NB4 (cell line): ENCODE measurements around the gene AGBL4.

Experiments
- DNase-seq: peaks from one replicate; pipeline ENCODE4 v3.0.0; 2010; ENCODE audit warnings: low read depth
- H3K4me3 ChIP-seq: one replicate; pipeline ENCODE4 v1.5.1; 2011; ENCODE audit warnings: mild to moderate bottlenecking, low read depth, low read length, moderate library complexity
- CTCF ChIP-seq: IDR thresholded peaks from one replicate; pipeline ENCODE4 v1.5.1; 2012; ENCODE audit warnings: low read depth, low read length
- MAX ChIP-seq: IDR thresholded peaks from 2 replicates; pipeline ENCODE4 v1.6.1; 2011; ENCODE audit warnings: low read depth, low read length
- MYC ChIP-seq: IDR thresholded peaks from 2 replicates; pipeline ENCODE4 v1.6.1; 2011; ENCODE audit warnings: low read depth, low read length
- POLR2A ChIP-seq: IDR thresholded peaks from 2 replicates; pipeline ENCODE4 v1.6.1; 2011; ENCODE audit warnings: mild to moderate bottlenecking; ENCODE audit not compliant: insufficient read length; ENCODE audit errors: extremely low read depth

Gene AGBL4

GRCh38 chr1:48996311-48996710 is 1027.4 kb downstream of the AGBL4 start:
- DNase-seq, result no peak
- H3K4me3 ChIP-seq, result no peak overlapping the region
- TF ChIP-seq POLR2A, result no peak
- no peak for TF ChIP-seq CTCF
- no peak for TF ChIP-seq MYC
- no peak for TF ChIP-seq MAX

DNA sequence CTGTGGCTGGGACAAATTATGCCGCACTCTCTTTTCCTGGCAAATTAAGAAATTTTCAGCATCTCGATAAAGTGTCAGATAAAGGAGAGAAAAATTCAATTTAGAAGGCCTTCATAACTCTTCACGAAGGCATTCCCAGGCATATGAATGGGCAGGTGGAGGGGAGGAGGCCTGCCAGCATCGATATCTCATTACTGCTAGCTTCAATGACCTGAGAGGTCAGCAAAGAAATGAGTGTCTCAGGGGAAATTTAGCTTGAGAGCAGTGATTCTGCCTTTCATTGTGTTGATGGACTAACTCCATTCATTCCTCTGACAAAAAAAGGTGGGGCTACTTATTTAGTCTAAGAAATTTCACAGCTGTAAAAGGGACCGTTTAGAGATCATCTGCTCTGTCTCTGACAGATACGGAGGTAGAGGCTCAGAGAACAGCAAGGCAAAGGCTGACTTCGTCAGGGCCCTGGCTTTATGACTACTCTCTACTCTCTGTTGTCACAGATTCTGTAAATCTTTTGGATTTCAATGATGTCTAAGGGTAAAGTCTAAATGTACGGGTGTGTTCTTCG is 1035.0 kb downstream of the AGBL4 start:
- TF ChIP-seq MAX (no peak), MYC (no peak), CTCF (no peak), POLR2A (no peak)
- no peak for DNase-seq
- no peak overlapping the region for H3K4me3 ChIP-seq

GRCh38 chr1:48979940-48980339 is 1043.8 kb downstream of the AGBL4 start:
- DNase-seq, result no peak
- TF ChIP-seq MAX (no peak), MYC (no peak), POLR2A (no peak), CTCF (no peak)
- H3K4me3 ChIP-seq, result no peak overlapping the region

- H3K4me3 ChIP-seq, result no peak overlapping the region
- DNase-seq, result no peak
- no peak for TF ChIP-seq MAX
- TF ChIP-seq MYC, result no peak
- no peak for TF ChIP-seq CTCF
- TF ChIP-seq POLR2A, result no peak
Measured at GRCh38 chr1:48978413-48978812, 1045.3 kb downstream of the AGBL4 start.

- no peak overlapping the region for H3K4me3 ChIP-seq
- TF ChIP-seq CTCF (no peak), MYC (no peak), POLR2A (no peak), MAX (no peak)
Measured at GRCh38 chr1:48977273-48977672, 1046.5 kb downstream of the AGBL4 start.

More at GRCh38 chr1:48977273-48977672, 1046.5 kb downstream of the AGBL4 start:
- DNase-seq, result no peak
